ENCODE results near the gene SMOC1. TPM values are rescaled to one million over a fixed set of nuclear protein-coding genes. Genes with fewer than 3 reads are reported as not detected.

The SMOC1 gene
- total RNA-seq, 2 donors from 2014 or later: 14.1 to 18.6 TPM

GRCh38 chr14:69858801-69859200, 20.4 kb upstream of the SMOC1 start:
- Histone ChIP-seq H3K27ac (no peak overlapping the region), H3K9me3 (no peaks in the 10 kb centered on the region), H3K4me1 (no peaks in the 10 kb centered on the region), H3K36me3 (no peaks in the 10 kb centered on the region), H3K4me3 (no peak overlapping the region), H3K27me3 (no peaks in the 10 kb centered on the region)
- TF ChIP-seq CTCF (IDR thresholded peaks at IDR 0.05): no peak
- DNase-seq (ENCODE audit: low spot score): no peak

GRCh38 chr14:69859591-69859990, 19.6 kb upstream of the SMOC1 start:
- no peak for DNase-seq (ENCODE audit: low spot score)
- H3K27me3 ChIP-seq: no peaks in the 10 kb centered on the region

GRCh38 chr14:69860221-69860620, 19.0 kb upstream of the SMOC1 start:
- no peak overlapping the region for H3K4me3 ChIP-seq
- no peaks in the 10 kb centered on the region for H3K36me3 ChIP-seq
- no peak for TF ChIP-seq CTCF (IDR thresholded peaks at IDR 0.05)
- no peaks in the 10 kb centered on the region for H3K4me1 ChIP-seq
- DNase-seq (ENCODE audit: low spot score): no peak
- no peaks in the 10 kb centered on the region for H3K27me3 ChIP-seq
- H3K9me3 ChIP-seq: peaks cover 0 to 9% of the 10 kb centered on the region in 2 donors
- no peak overlapping the region for H3K27ac ChIP-seq

More at GRCh38 chr14:69859591-69859990, 19.6 kb upstream of the SMOC1 start:
- Histone ChIP-seq H3K9me3 (peaks cover 0 to 3% of the 10 kb centered on the region in 2 donors), H3K4me1 (no peaks in the 10 kb centered on the region), H3K4me3 (no peak overlapping the region), H3K36me3 (no peaks in the 10 kb centered on the region), H3K27ac (no peak overlapping the region)
- no peak for TF ChIP-seq CTCF (IDR thresholded peaks at IDR 0.05)

GRCh38 chr14:69861025-69861569, 18.1 kb upstream of the SMOC1 start:
- DNase-seq (ENCODE audit: low spot score): no peak
- peaks cover 0 to 11% of the 10 kb centered on the region in 2 donors for H3K9me3 ChIP-seq
- no peaks in the 10 kb centered on the region for H3K36me3 ChIP-seq
- no peak for TF ChIP-seq CTCF (IDR thresholded peaks at IDR 0.05)
- no peak overlapping the region for H3K4me3 ChIP-seq
- H3K27me3 ChIP-seq: no peaks in the 10 kb centered on the region
- H3K4me1 ChIP-seq: no peaks in the 10 kb centered on the region
- no peak overlapping the region for H3K27ac ChIP-seq

GRCh38 chr14:69863083-69863482, 16.1 kb upstream of the SMOC1 start:
- Histone ChIP-seq H3K4me3 (no peak overlapping the region), H3K36me3 (no peaks in the 10 kb centered on the region), H3K27me3 (no peaks in the 10 kb centered on the region), H3K27ac (no peak overlapping the region), H3K4me1 (no peaks in the 10 kb centered on the region), H3K9me3 (peaks cover 0 to 11% of the 10 kb centered on the region in 2 donors)
- no peak for TF ChIP-seq CTCF (IDR thresholded peaks at IDR 0.05)
- no peak for DNase-seq (ENCODE audit: low spot score)
